GM12892 (cell line): ENCODE data around the gene LMF2.

Source experiments
- POLR2A ChIP-seq: IDR thresholded peaks from 2 replicates; pipeline ENCODE4 v1.6.1; 2011; ENCODE audit warnings: low read depth, low read length, control low read depth
- POLR2AphosphoS5 ChIP-seq: IDR thresholded peaks from 2 replicates; pipeline ENCODE4 v1.6.1; 2011; ENCODE audit warnings: low read depth, low read length, control low read depth

GRCh38 chr22:50500452-50500851 lies 7.0 kb downstream of the LMF2 start:
- no peak for TF ChIP-seq POLR2A
- TF ChIP-seq POLR2AphosphoS5 = no peak
